GM19238 (cell line): ENCODE measurements around the gene CLSTN3.
"Not testable (repeated sequence)": the region's sequence is repeated elsewhere in the genome, so short reads cannot be mapped to it uniquely, and the experiment has no call there.

Experiments used
- DNase-seq: peaks from one replicate; pipeline ENCODE4 v3.0.0; 2011; ENCODE audit warnings: low spot score; ENCODE audit not compliant: insufficient read length

CLSTN3 gene

GRCh38 chr12:7150356-7150755 lies 20.2 kb downstream of the CLSTN3 start:
- DNase-seq = no peak

GRCh38 chr12:7150841-7151240 lies 20.7 kb downstream of the CLSTN3 start:
- no peak for DNase-seq

- DNase-seq = no peak
These were observed 21.4 kb downstream of the CLSTN3 start for GRCh38 chr12:7151532-7151931.

DNA sequence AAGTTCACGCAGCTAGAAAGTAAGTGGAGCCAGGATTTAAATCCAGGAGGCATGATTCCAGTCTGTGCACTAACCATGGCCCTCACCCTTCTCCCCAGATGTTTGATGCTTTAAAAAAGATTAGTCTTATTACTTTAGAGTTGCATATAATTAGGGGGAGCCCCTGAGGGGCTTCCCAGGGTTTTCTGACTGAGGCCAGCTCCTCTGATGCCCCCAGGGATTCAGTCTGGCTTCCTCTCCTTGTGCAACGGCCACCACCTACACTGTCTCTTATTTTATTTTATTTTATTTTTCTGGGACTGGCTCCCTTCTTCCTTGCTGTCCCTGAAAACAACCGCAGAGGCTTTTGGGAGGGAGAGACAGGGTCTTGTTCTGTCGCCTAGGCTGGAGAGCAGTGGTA lies 22.6 kb downstream of the CLSTN3 start:
- DNase-seq = no peak

- DNase-seq = no peak
These were observed 23.9 kb downstream of the CLSTN3 start for GRCh38 chr12:7154042-7154441.

- no peak for DNase-seq
These were observed 24.8 kb downstream of the CLSTN3 start for GRCh38 chr12:7154901-7155470.

DNA sequence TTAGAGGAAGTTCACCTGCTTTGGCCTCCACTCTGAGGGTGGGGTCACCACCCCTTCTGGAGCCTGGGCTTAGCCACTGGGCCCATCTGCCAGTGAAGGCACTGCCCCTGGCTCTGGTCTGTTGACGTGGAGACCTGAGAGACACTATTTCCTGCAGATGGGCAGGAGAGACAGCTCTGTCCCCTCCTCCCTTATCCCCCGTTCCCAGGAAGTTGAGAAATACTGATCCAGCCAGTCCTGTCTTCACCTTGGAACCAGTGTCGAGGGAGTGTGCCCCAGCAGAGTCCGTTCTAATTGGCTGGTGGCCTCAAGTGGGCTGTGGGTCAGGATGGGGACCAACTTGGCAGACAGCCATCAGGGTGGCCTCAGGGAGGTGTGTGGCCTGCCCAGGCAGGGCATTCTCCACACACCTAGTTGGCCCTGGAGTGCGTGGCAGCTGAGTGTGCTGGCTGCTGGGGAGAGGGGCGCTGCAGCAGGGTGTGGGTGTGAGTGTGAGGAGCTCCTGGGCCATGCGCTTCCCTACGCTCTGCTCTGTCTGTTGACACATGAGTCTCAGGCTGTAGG lies 25.4 kb downstream of the CLSTN3 start:
- no peak for DNase-seq

GRCh38 chr12:7156259-7157197 lies 26.4 kb downstream of the CLSTN3 start:
- DNase-seq = no peak

DNA sequence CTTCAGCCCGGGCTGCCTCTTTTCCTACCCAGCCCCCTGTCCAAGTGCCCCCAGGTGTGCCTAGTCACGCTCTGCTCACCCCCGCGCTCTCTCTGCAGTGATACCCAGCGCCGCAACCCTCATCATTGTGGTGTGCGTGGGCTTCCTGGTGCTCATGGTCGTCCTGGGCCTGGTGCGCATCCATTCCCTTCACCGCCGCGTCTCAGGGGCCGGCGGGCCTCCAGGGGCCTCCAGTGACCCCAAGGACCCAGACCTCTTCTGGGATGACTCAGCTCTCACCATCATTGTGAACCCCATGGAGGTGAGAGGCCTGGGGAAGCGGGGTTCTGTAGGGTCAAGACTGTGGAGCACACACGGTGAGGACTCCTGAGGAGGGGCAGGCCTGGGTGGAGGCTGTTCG lies 27.2 kb downstream of the CLSTN3 start:
- DNase-seq = no peak

DNA sequence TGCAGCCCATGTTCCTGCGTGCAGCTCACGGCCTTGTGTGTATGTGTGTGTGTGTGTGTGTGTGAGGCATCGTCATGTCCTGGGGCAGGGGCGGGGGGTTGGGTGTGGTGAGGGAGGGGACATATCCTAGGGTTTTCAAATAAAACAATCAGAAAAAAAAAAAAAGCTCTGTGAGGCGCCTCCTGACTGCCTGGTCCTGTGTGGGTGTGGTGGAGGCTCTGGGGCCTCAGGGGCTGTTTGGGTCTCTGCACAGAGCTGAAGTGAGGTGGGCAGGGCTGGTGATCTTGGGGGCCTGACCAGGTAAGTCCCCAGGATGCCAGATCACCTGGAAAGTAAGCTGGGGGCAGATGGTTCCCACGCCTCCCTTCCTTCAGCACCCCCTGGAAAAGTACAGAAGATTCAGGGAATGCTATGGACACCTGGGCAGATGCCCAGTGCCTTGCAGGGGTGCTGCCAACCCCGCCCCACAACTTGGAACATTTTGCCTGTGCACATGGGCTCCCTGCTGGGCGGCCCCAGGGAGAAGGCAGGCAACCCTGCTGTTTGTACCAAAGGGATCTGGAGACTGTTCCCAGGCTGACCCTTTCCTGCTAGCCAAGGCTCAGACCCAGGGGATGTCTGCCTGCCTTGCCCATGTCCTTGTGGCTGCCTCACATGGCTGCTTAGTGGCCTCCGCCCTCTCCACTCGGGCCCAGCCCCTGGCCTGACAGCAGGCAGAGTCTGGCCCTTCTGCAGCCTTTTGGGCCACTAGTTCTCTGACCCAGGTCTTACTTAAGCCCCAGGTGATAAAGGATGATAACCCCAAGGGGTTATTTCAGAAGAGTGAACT lies 28.8 kb downstream of the CLSTN3 start:
- no peak for DNase-seq

- no peak for DNase-seq
These were observed 30.0 kb downstream of the CLSTN3 start for GRCh38 chr12:7160183-7160582.

DNA sequence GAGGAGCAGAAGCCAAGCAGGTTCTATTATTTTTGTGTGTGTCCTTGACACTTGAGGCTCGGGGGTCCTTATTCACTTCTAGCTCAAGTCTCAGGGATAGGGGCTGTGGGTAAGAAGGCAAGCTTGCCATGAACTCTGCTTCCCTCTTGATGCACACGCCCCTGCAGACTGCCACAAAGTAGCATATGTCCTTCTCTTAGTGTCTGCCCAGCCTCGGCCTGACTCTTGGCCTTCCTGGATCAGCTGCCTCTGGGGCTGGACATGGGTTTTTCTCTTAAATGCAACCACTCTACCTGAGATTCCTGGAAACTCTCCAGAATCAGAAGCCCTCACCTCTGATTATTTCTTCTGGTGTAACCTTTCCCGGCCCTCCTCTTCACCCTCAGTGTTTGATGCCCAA lies 31.2 kb downstream of the CLSTN3 start:
- DNase-seq = no peak

- no peak for DNase-seq
These were observed 31.6 kb downstream of the CLSTN3 start for GRCh38 chr12:7161811-7162210.

DNA sequence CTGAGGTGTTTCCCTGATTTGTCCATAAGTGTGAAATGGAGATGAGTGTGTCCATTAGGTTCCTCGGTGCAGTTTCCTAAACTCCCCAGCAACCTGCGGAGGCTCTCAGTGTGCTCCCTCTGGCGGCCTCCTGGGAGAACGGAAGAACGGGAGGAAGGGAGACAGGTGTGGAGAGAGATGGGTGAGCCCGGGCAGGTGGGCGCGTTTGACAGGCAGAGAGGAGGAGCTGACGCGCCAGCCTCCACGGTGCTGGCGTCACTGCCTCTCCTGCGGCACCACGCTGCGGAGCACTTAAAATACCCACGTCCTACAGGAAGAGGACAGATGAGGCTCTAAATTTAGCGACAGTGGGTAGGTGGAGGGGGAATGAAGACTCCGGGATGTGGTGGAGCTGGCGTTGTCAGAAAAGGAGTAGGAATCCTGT lies 32.5 kb downstream of the CLSTN3 start:
- no peak for DNase-seq

DNA sequence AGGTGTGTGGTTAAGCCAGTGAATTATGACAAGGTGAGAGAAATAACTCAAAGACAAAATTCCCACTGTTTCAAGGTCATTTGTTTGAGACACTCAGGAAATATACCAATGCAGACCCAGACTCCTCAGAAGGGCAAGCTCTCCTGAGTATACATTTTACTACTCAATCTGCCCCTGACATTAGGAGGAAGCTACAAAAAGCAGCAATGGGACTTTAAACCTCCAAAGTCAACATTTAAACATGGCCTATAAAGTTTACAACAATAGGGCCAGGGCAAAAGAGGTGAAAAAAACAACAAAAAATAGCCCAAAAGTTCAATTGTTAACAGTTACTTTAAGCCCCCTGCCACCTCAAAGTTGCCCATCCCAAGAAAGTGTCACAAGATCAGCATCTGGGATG lies 39.8 kb downstream of the CLSTN3 start:
- DNase-seq = no peak

GRCh38 chr12:7171854-7172253 lies 41.7 kb downstream of the CLSTN3 start:
- DNase-seq = no peak

- DNase-seq = no peak
These were observed 45.3 kb downstream of the CLSTN3 start for GRCh38 chr12:7175493-7175892.

DNA sequence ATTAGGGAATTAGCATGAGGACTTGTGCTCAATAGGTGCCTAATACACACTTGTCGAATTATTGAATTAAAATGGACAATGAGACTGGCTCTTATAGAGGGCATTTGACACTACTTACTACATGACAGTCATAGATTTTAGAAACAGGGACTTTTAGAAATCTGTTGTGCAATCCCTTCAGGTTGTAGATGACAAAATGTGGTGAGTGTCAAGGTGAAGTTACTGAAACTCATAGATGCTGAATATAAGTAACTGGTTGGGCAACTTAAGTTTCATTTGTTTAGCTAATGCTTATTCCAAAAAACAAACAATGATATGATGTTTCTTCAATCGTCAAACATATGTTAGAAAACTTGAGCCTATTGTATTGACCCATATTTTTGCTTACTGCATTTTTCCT lies 46.4 kb downstream of the CLSTN3 start:
- no peak for DNase-seq

- no peak for DNase-seq
These were observed 48.3 kb downstream of the CLSTN3 start for GRCh38 chr12:7178481-7178880.

DNA sequence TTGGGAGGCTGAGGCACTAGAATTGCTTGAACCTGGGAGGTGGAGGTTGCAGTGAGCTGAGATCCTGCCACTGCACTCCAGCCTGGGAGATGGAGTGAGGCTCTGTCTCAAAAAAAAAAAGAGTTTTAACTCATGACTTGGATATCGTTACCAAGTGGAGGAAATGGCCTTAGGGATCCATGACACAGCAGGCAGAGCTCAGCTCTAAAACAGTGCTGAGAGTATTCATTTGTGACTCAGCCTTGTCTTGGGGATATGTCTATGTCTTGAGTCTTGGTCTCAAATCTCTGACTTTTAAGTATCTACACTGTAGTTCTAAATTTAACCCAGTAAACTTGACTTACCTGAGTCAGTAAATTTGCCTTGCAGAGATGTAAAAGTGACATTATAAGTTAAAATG lies 50.5 kb downstream of the CLSTN3 start:
- DNase-seq = no peak

GRCh38 chr12:7186058-7186457 lies 55.9 kb downstream of the CLSTN3 start:
- not testable (repeated sequence) for DNase-seq
